Measurements from ENCODE around the gene ARFGAP2. TPM values are rescaled to one million over a fixed set of nuclear protein-coding genes. Genes with fewer than 3 reads are reported as not detected.

Gene ARFGAP2
- total and polyA plus RNA-seq, 5 donors from 2014 or later: 102 to 169 (median 110) TPM

- Histone ChIP-seq H3K9me3 (ENCODE audit: control insufficient read depth in 2 of 2, low read length in 2 of 2) (no peaks in the 10 kb centered on the region), H3K27ac (ENCODE audit: insufficient read depth, low read length, poor library complexity, severe bottlenecking) (no peak overlapping the region), H3K4me1 (ENCODE audit: control insufficient read depth, insufficient read depth, low read length, poor library complexity, severe bottlenecking) (peaks cover 29% of the 10 kb centered on the region), H3K27me3 (ENCODE audit: control insufficient read depth, insufficient read depth, low read length) (peaks cover 4% of the 10 kb centered on the region), H3K4me3 (ENCODE audit: low read depth, low read length) (no peak overlapping the region), H3K36me3 (ENCODE audit: control insufficient read depth, insufficient read depth, low read length) (no peaks in the 10 kb centered on the region)
- DNase-seq (no peak), ATAC-seq (ENCODE audit: low read depth in 2 of 2) (no peak)
- peaks cover 20% of the 10 kb centered on the region for H3K27me3 Mint-ChIP-seq
- H3K9me3 Mint-ChIP-seq: no peaks in the 10 kb centered on the region
- H3K4me1 Mint-ChIP-seq: peaks cover 0 to 18% (median 8%) of the 10 kb centered on the region in 4 donors
- no peak overlapping the region for H3K27ac Mint-ChIP-seq
- no peak overlapping the region for H3K4me3 Mint-ChIP-seq
- H3K36me3 Mint-ChIP-seq: no peaks in the 10 kb centered on the region
Observed at GRCh38 chr11:47182380-47182779, 5.7 kb upstream of the ARFGAP2 start.

GRCh38 chr11:47181271-47181670 is 4.6 kb upstream of the ARFGAP2 start:
- Histone ChIP-seq H3K36me3 (ENCODE audit: control insufficient read depth, insufficient read depth, low read length) (no peaks in the 10 kb centered on the region), H3K27ac (ENCODE audit: insufficient read depth, low read length, poor library complexity, severe bottlenecking) (no peak overlapping the region), H3K9me3 (ENCODE audit: control insufficient read depth in 2 of 2, low read length in 2 of 2) (no peaks in the 10 kb centered on the region), H3K4me1 (ENCODE audit: control insufficient read depth, insufficient read depth, low read length, poor library complexity, severe bottlenecking) (peaks cover 24% of the 10 kb centered on the region), H3K27me3 (ENCODE audit: control insufficient read depth, insufficient read depth, low read length) (peaks cover 4% of the 10 kb centered on the region), H3K4me3 (ENCODE audit: low read depth, low read length) (no peak overlapping the region)
- Mint-ChIP-seq H3K27me3 (peaks cover 16% of the 10 kb centered on the region), H3K4me1 (peaks cover 0 to 18% (median 7%) of the 10 kb centered on the region in 4 donors), H3K27ac (peak overlapping the region in 1 of 3 donors; percentile 29), H3K36me3 (no peaks in the 10 kb centered on the region), H3K9me3 (no peaks in the 10 kb centered on the region), H3K4me3 (no peak overlapping the region)
- DNase-seq: no peak
- ATAC-seq (ENCODE audit: low read depth in 2 of 2): no peak

- Histone ChIP-seq H3K4me1 (ENCODE audit: control insufficient read depth, insufficient read depth, low read length, poor library complexity, severe bottlenecking) (peaks cover 27% of the 10 kb centered on the region), H3K9me3 (ENCODE audit: control insufficient read depth in 2 of 2, low read length in 2 of 2) (no peaks in the 10 kb centered on the region), H3K4me3 (ENCODE audit: low read depth, low read length) (no peak overlapping the region), H3K27me3 (ENCODE audit: control insufficient read depth, insufficient read depth, low read length) (peaks cover 4% of the 10 kb centered on the region), H3K36me3 (ENCODE audit: control insufficient read depth, insufficient read depth, low read length) (no peaks in the 10 kb centered on the region), H3K27ac (ENCODE audit: insufficient read depth, low read length, poor library complexity, severe bottlenecking) (no peak overlapping the region)
- peak overlapping the region in 1 of 3 donors; percentile 97 for H3K27ac Mint-ChIP-seq
- H3K4me1 Mint-ChIP-seq: peaks cover 0 to 27% (median 9%) of the 10 kb centered on the region in 4 donors
- no peaks in the 10 kb centered on the region for H3K9me3 Mint-ChIP-seq
- H3K4me3 Mint-ChIP-seq: no peak overlapping the region
- H3K27me3 Mint-ChIP-seq: peaks cover 16% of the 10 kb centered on the region
- ATAC-seq (ENCODE audit: low read depth in 2 of 2): no peak
- no peak for DNase-seq
- H3K36me3 Mint-ChIP-seq: no peaks in the 10 kb centered on the region
Observed at GRCh38 chr11:47180006-47180787, 3.5 kb upstream of the ARFGAP2 start.

- peak overlapping the region in 2 of 3 donors; percentile 10 to 97 for H3K27ac Mint-ChIP-seq
- H3K9me3 Mint-ChIP-seq: no peaks in the 10 kb centered on the region
- H3K27me3 ChIP-seq (ENCODE audit: control insufficient read depth, insufficient read depth, low read length): peaks cover 4% of the 10 kb centered on the region
- H3K4me1 ChIP-seq (ENCODE audit: control insufficient read depth, insufficient read depth, low read length, poor library complexity, severe bottlenecking): peaks cover 30% of the 10 kb centered on the region
- no peaks in the 10 kb centered on the region for H3K9me3 ChIP-seq (ENCODE audit: control insufficient read depth in 2 of 2, low read length in 2 of 2)
- H3K4me3 Mint-ChIP-seq: peak overlapping the region in 1 of 4 donors; percentile 85
- no peak for ATAC-seq (ENCODE audit: low read depth in 2 of 2)
- peaks cover 13% of the 10 kb centered on the region for H3K27me3 Mint-ChIP-seq
- H3K36me3 Mint-ChIP-seq: no peaks in the 10 kb centered on the region
- H3K4me3 ChIP-seq (ENCODE audit: low read depth, low read length): no peak overlapping the region
- peak in 2 of 3 donors; percentile 23 to 79 for DNase-seq
- H3K4me1 Mint-ChIP-seq: peaks cover 0 to 31% (median 11%) of the 10 kb centered on the region in 4 donors
- no peak overlapping the region for H3K27ac ChIP-seq (ENCODE audit: insufficient read depth, low read length, poor library complexity, severe bottlenecking)
- H3K36me3 ChIP-seq (ENCODE audit: control insufficient read depth, insufficient read depth, low read length): peaks cover 4% of the 10 kb centered on the region
Observed at GRCh38 chr11:47179655-47179991, 2.9 kb upstream of the ARFGAP2 start.

GRCh38 chr11:47178737-47179654 is 2.3 kb upstream of the ARFGAP2 start:
- H3K9me3 ChIP-seq (ENCODE audit: control insufficient read depth in 2 of 2, low read length in 2 of 2): no peaks in the 10 kb centered on the region
- peaks cover under 1% of the 10 kb centered on the region for H3K27me3 ChIP-seq (ENCODE audit: control insufficient read depth, insufficient read depth, low read length)
- peaks cover 1 to 33% (median 12%) of the 10 kb centered on the region in 4 donors for H3K4me1 Mint-ChIP-seq
- peaks cover 31% of the 10 kb centered on the region for H3K4me1 ChIP-seq (ENCODE audit: control insufficient read depth, insufficient read depth, low read length, poor library complexity, severe bottlenecking)
- no peaks in the 10 kb centered on the region for H3K9me3 Mint-ChIP-seq
- ATAC-seq (ENCODE audit: low read depth in 2 of 2) (no peak), DNase-seq (no peak)
- H3K4me3 Mint-ChIP-seq: peak overlapping the region in 1 of 4 donors; percentile 85
- H3K36me3 Mint-ChIP-seq: peaks cover 1% of the 10 kb centered on the region
- peak overlapping the region; percentile 65 to 97 (median 88) for H3K27ac Mint-ChIP-seq
- no peak overlapping the region for H3K4me3 ChIP-seq (ENCODE audit: low read depth, low read length)
- peaks cover 7% of the 10 kb centered on the region for H3K27me3 Mint-ChIP-seq
- H3K36me3 ChIP-seq (ENCODE audit: control insufficient read depth, insufficient read depth, low read length): peaks cover 5% of the 10 kb centered on the region
- peak overlapping the region; percentile 93 for H3K27ac ChIP-seq (ENCODE audit: insufficient read depth, low read length, poor library complexity, severe bottlenecking)

GRCh38 chr11:47178316-47178715 is 1.6 kb upstream of the ARFGAP2 start:
- peaks cover 11% of the 10 kb centered on the region for H3K36me3 ChIP-seq (ENCODE audit: control insufficient read depth, insufficient read depth, low read length)
- ATAC-seq (ENCODE audit: low read depth in 2 of 2) (no peak), DNase-seq (no peak)
- Mint-ChIP-seq H3K36me3 (peaks cover 8% of the 10 kb centered on the region), H3K4me1 (peaks cover 4 to 39% (median 16%) of the 10 kb centered on the region in 4 donors), H3K9me3 (no peaks in the 10 kb centered on the region), H3K27me3 (peaks cover 5% of the 10 kb centered on the region), H3K27ac (peak overlapping the region in 2 of 3 donors; percentile 88 to 97), H3K4me3 (peak overlapping the region in 2 of 4 donors; percentile 97 to 99)
- H3K4me1 ChIP-seq (ENCODE audit: control insufficient read depth, insufficient read depth, low read length, poor library complexity, severe bottlenecking): peaks cover 34% of the 10 kb centered on the region
- peak overlapping the region; percentile 93 for H3K27ac ChIP-seq (ENCODE audit: insufficient read depth, low read length, poor library complexity, severe bottlenecking)
- H3K4me3 ChIP-seq (ENCODE audit: low read depth, low read length): no peak overlapping the region
- no peaks in the 10 kb centered on the region for H3K27me3 ChIP-seq (ENCODE audit: control insufficient read depth, insufficient read depth, low read length)
- no peaks in the 10 kb centered on the region for H3K9me3 ChIP-seq (ENCODE audit: control insufficient read depth in 2 of 2, low read length in 2 of 2)

- Histone ChIP-seq H3K4me3 (ENCODE audit: low read depth, low read length) (no peak overlapping the region), H3K36me3 (ENCODE audit: control insufficient read depth, insufficient read depth, low read length) (peaks cover 16% of the 10 kb centered on the region), H3K27me3 (ENCODE audit: control insufficient read depth, insufficient read depth, low read length) (no peaks in the 10 kb centered on the region), H3K4me1 (ENCODE audit: control insufficient read depth, insufficient read depth, low read length, poor library complexity, severe bottlenecking) (peaks cover 38% of the 10 kb centered on the region), H3K9me3 (ENCODE audit: control insufficient read depth in 2 of 2, low read length in 2 of 2) (no peaks in the 10 kb centered on the region), H3K27ac (ENCODE audit: insufficient read depth, low read length, poor library complexity, severe bottlenecking) (peak overlapping the region; percentile 93)
- peaks cover 5% of the 10 kb centered on the region for H3K27me3 Mint-ChIP-seq
- H3K4me3 Mint-ChIP-seq: peak overlapping the region; percentile 97 to 99 (median 99)
- no peak for ATAC-seq (ENCODE audit: low read depth in 2 of 2)
- peaks cover 4 to 44% (median 17%) of the 10 kb centered on the region in 4 donors for H3K4me1 Mint-ChIP-seq
- no peak for DNase-seq
- peaks cover 9% of the 10 kb centered on the region for H3K36me3 Mint-ChIP-seq
- H3K27ac Mint-ChIP-seq: peak overlapping the region; percentile 97 to 100 (median 99)
- no peaks in the 10 kb centered on the region for H3K9me3 Mint-ChIP-seq
Observed at GRCh38 chr11:47177846-47178245, 1.2 kb upstream of the ARFGAP2 start.
